NCI-H748 (cell line): ENCODE data around the gene ZNF12.
A peak's percentile ranks its signal among the peaks of the same experiment; 100 is the strongest.
"Not testable (repeated sequence)": the region's sequence is repeated elsewhere in the genome, so short reads cannot be mapped to it uniquely, and the experiment has no call there.

Source experiments
- DNase-seq: peaks from one replicate; lab custom pipeline; 2025; ENCODE audit not compliant: unreplicated experiment; lab: John Stamatoyannopoulos, UW

ZNF12 gene

GRCh38 chr7:6691609-6692106 is 15.1 kb downstream of the ZNF12 start:
- DNase-seq = peak; percentile 29

- no peak for DNase-seq
These were observed 15.6 kb downstream of the ZNF12 start for GRCh38 chr7:6691103-6691502.

GRCh38 chr7:6680146-6680545 is 26.6 kb downstream of the ZNF12 start:
- no peak for DNase-seq

- no peak for DNase-seq
These were observed 30.8 kb downstream of the ZNF12 start for GRCh38 chr7:6675807-6676405.

- DNase-seq = not testable (repeated sequence)
These were observed 35.9 kb downstream of the ZNF12 start for GRCh38 chr7:6670851-6671250.

GRCh38 chr7:6658618-6659345 is 48.0 kb downstream of the ZNF12 start:
- no peak for DNase-seq

- DNase-seq = no peak
These were observed 50.3 kb downstream of the ZNF12 start for GRCh38 chr7:6656413-6656812.

GRCh38 chr7:6655636-6656385 is 50.9 kb downstream of the ZNF12 start:
- no peak for DNase-seq

GRCh38 chr7:6654842-6655610 is 51.7 kb downstream of the ZNF12 start:
- DNase-seq = no peak

- no peak for DNase-seq
These were observed 52.5 kb downstream of the ZNF12 start for GRCh38 chr7:6654113-6654841.

GRCh38 chr7:6653071-6654003 is 53.4 kb downstream of the ZNF12 start:
- DNase-seq = no peak

- DNase-seq = no peak
These were observed 54.2 kb downstream of the ZNF12 start for GRCh38 chr7:6652446-6653011.

- no peak for DNase-seq
These were observed 54.8 kb downstream of the ZNF12 start for GRCh38 chr7:6651851-6652445.

- DNase-seq = no peak
These were observed 56.2 kb downstream of the ZNF12 start for GRCh38 chr7:6650521-6651011.

GRCh38 chr7:6650086-6650485 is 56.7 kb downstream of the ZNF12 start:
- DNase-seq = no peak

GRCh38 chr7:6649241-6649961 is 57.3 kb downstream of the ZNF12 start:
- DNase-seq = no peak

GRCh38 chr7:6648815-6649104 is 58.0 kb downstream of the ZNF12 start:
- DNase-seq = no peak
